Bronchial epithelial cell (primary cell): ENCODE measurements around the gene SYT13. TPM values are rescaled to one million over a fixed set of nuclear protein-coding genes. Genes with fewer than 3 reads are reported as not detected.

Source experiments
- DNase-seq: peaks from one replicate; pipeline ENCODE4 v3.0.0-alpha.2; 2010; ENCODE audit warnings: low read depth
- FAIRE-seq: peaks from 2 replicates; lab custom pipeline; 2011; peaks lifted over from hg19 to GRCh38; lab: Jason Lieb, UNC
- H3K27me3 ChIP-seq: 2 replicates; pipeline ENCODE4 v1.5.1; 2011; ENCODE audit warnings: low read length; ENCODE audit not compliant: control insufficient read depth, insufficient read depth
- H3K36me3 ChIP-seq: 2 replicates; pipeline ENCODE4 v1.5.1; 2011; ENCODE audit warnings: low read length; ENCODE audit not compliant: control insufficient read depth, insufficient read depth
- H3K4me3 ChIP-seq: 2 replicates; pipeline ENCODE4 v1.5.1; 2011; ENCODE audit warnings: mild to moderate bottlenecking, low read depth, low read length, control low read depth
- CTCF ChIP-seq: IDR thresholded peaks from 2 replicates; pipeline ENCODE4 v1.5.1; 2011; ENCODE audit warnings: mild to moderate bottlenecking, moderate library complexity, low read length, control low read depth, inconsistent platforms; ENCODE audit not compliant: insufficient read depth, severe bottlenecking
- total RNA-seq: library from RNA; depleted of rRNA; stranded (reverse); fragments of >200 nt; gene quantifications from 2 replicates; pipeline ENCODE4 v1.2.1, GENCODE V29; 2014

The SYT13 gene
- total RNA-seq, 1 donor from 2014 or later, result not detected

GRCh38 chr11:45305874-45306623, 19.9 kb upstream of the SYT13 start:
- no peak for FAIRE-seq

GRCh38 chr11:45304992-45305335, 18.8 kb upstream of the SYT13 start:
- peaks cover 1% of the 10 kb centered on the region for H3K27me3 ChIP-seq
- no peak for TF ChIP-seq CTCF
- FAIRE-seq (no peak), DNase-seq (no peak)
- H3K4me3 ChIP-seq, result no peak overlapping the region
- H3K36me3 ChIP-seq, result no peaks in the 10 kb centered on the region

More at GRCh38 chr11:45305874-45306623, 19.9 kb upstream of the SYT13 start:
- H3K4me3 ChIP-seq, result no peak overlapping the region
- TF ChIP-seq CTCF, result no peak
- no peaks in the 10 kb centered on the region for H3K36me3 ChIP-seq
- H3K27me3 ChIP-seq, result peaks cover 1% of the 10 kb centered on the region
- DNase-seq, result no peak

GRCh38 chr11:45304111-45304991, 18.2 kb upstream of the SYT13 start:
- H3K27me3 ChIP-seq, result peaks cover 1% of the 10 kb centered on the region
- FAIRE-seq, result no peak

GRCh38 chr11:45303316-45303715, 17.2 kb upstream of the SYT13 start:
- Histone ChIP-seq H3K4me3 (no peak overlapping the region), H3K27me3 (peaks cover 1% of the 10 kb centered on the region), H3K36me3 (no peaks in the 10 kb centered on the region)
- DNase-seq, result no peak
- no peak for TF ChIP-seq CTCF
- FAIRE-seq, result no peak

More at GRCh38 chr11:45304111-45304991, 18.2 kb upstream of the SYT13 start:
- Histone ChIP-seq H3K4me3 (no peak overlapping the region), H3K36me3 (no peaks in the 10 kb centered on the region)
- DNase-seq, result no peak
- no peak for TF ChIP-seq CTCF

GRCh38 chr11:45301537-45302246, 15.6 kb upstream of the SYT13 start:
- FAIRE-seq (no peak), DNase-seq (no peak)
- no peak overlapping the region for H3K4me3 ChIP-seq
- TF ChIP-seq CTCF, result no peak
- no peaks in the 10 kb centered on the region for H3K36me3 ChIP-seq
- H3K27me3 ChIP-seq, result peaks cover 1% of the 10 kb centered on the region
